Loucy (cell line): ENCODE results near the gene TMEM203.
A peak's percentile ranks its signal among the peaks of the same experiment; 100 is the strongest.

Experiments used
- H2AFZ ChIP-seq: fragments of 200-600 bp; sonication (generic); 2 replicates; pipeline ENCODE4 v1.6.0; 2016; ENCODE audit warnings: antibody characterized with exemption, mild to moderate bottlenecking, low read length, moderate library complexity
- H3F3A ChIP-seq: fragments of 200-600 bp; 2 replicates; pipeline ENCODE4 v1.6.0; 2016; ENCODE audit warnings: antibody characterized with exemption, low read depth, mild to moderate bottlenecking
- H3K27me3 ChIP-seq: fragments of 200-600 bp; sonication (generic); 2 replicates; pipeline ENCODE4 v1.6.1; 2014; ENCODE audit warnings: low read length, mild to moderate bottlenecking; ENCODE audit not compliant: insufficient read depth, poor library complexity, severe bottlenecking
- H3K36me3 ChIP-seq: fragments of 200-600 bp; sonication (generic); 2 replicates; pipeline ENCODE4 v1.6.1; 2016; ENCODE audit warnings: low read length; ENCODE audit not compliant: insufficient read depth
- H3K4me1 ChIP-seq: fragments of 200-600 bp; sonication (generic); 2 replicates; pipeline ENCODE4 v1.5.1; 2014; ENCODE audit warnings: low read length, mild to moderate bottlenecking; ENCODE audit not compliant: insufficient read depth, poor library complexity, severe bottlenecking
- H3K4me2 ChIP-seq: fragments of 200-600 bp; sonication (generic); 2 replicates; pipeline ENCODE4 v1.6.0; 2014; ENCODE audit warnings: antibody characterized with exemption, low read length, low read depth, mild to moderate bottlenecking; ENCODE audit not compliant: poor library complexity, severe bottlenecking
- H3K4me3 ChIP-seq: fragments of 200-600 bp; sonication (generic); 2 replicates; pipeline ENCODE4 v1.5.1; 2014; ENCODE audit warnings: low read length, mild to moderate bottlenecking, mixed read lengths; ENCODE audit not compliant: poor library complexity, severe bottlenecking
- H3K79me2 ChIP-seq: fragments of 200-600 bp; sonication (generic); 2 replicates; pipeline ENCODE4 v1.6.1; 2014; ENCODE audit warnings: low read length; ENCODE audit not compliant: insufficient read depth
- H3K9ac ChIP-seq: fragments of 200-600 bp; sonication (generic); 2 replicates; pipeline ENCODE4 v1.6.0; 2014; ENCODE audit warnings: mild to moderate bottlenecking, low read depth, low read length, moderate library complexity; ENCODE audit not compliant: poor library complexity, severe bottlenecking
- H3K9me2 ChIP-seq: fragments of 200-600 bp; sonication (generic); replicated peaks from 2 replicates; pipeline ENCODE4 v1.6.1; 2016; ENCODE audit warnings: low read depth, low read length, mixed read lengths
- H3K9me3 ChIP-seq: fragments of 200-600 bp; sonication (generic); 2 replicates; pipeline ENCODE4 v1.6.1; 2014; ENCODE audit warnings: mild to moderate bottlenecking, antibody characterized with exemption, low read length, low read depth; ENCODE audit not compliant: insufficient read depth
- H4K20me1 ChIP-seq: fragments of 200-600 bp; sonication (generic); 2 replicates; pipeline ENCODE4 v1.6.0; 2014; ENCODE audit warnings: antibody characterized with exemption, low read length, mild to moderate bottlenecking; ENCODE audit not compliant: insufficient read depth, poor library complexity, severe bottlenecking
- CTCF ChIP-seq: fragments of 200-600 bp; sonication (generic); conservative IDR thresholded peaks from 2 replicates; pipeline ENCODE4 v1.5.1; 2014; ENCODE audit warnings: mild to moderate bottlenecking, antibody characterized with exemption, low read length
- EZH2phosphoT487 ChIP-seq: fragments of 200-600 bp; IDR thresholded peaks from 2 replicates; pipeline ENCODE4 v1.6.1; 2018; ENCODE audit warnings: antibody characterized with exemption, mild to moderate bottlenecking, moderate library complexity, borderline replicate concordance

The TMEM203 gene

DNA sequence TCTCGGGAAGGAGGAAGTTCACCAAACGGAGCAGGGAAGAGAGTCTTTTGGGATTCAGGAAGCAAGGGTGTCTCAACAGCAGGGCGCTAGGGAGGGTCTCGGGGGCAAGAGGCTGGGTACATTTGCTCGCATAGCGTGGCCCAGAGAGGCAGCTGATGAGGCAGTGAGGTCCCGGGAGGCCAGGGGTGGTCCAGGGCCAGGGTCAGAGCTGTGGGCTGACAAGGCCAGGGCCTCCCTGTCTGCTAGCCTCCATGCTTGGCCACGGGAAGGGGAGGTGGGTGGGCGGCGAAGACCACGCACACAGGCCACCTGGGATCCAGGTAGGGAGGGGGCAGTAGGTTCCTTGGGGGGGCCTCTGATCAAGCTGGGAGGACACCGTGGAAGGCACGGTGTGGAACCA, 6.1 kb upstream of the TMEM203 start:
- peaks cover 15% of the 10 kb centered on the region for H3K79me2 ChIP-seq
- H3K9me3 ChIP-seq: no peaks in the 10 kb centered on the region
- TF ChIP-seq EZH2phosphoT487 (no peak), CTCF (no peak)
- no peaks in the 10 kb centered on the region for H3K9me2 ChIP-seq
- H3K9ac ChIP-seq: no peak overlapping the region
- no peaks in the 10 kb centered on the region for H3K27me3 ChIP-seq
- no peak overlapping the region for H2AFZ ChIP-seq
- no peaks in the 10 kb centered on the region for H3K36me3 ChIP-seq
- H3F3A ChIP-seq: no peaks in the 10 kb centered on the region
- H3K4me3 ChIP-seq: no peak overlapping the region
- peaks cover 5% of the 10 kb centered on the region for H4K20me1 ChIP-seq
- H3K4me1 ChIP-seq: peaks cover 11% of the 10 kb centered on the region
- H3K4me2 ChIP-seq: no peak overlapping the region

DNA sequence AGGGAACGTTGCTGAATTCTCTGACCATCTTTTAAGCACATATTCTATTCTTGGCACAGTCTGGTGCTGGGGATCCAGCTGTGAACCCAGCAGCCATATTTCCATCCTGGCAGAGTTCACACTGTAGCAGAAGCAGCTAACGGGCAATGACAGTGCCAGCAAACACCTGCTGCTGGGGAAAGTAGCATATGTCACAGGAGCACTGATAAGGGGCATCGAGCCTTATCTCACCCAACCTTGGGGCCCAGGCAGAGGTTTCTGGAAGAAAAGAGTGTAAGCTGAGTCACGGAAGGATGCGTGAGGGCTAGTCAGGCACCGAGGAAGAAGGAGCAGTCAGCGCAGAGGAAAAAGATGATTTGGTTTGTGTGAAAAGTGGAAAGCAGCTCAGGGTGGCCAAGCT, 1.2 kb upstream of the TMEM203 start:
- Histone ChIP-seq H2AFZ (no peak overlapping the region), H3K79me2 (peaks cover 54% of the 10 kb centered on the region), H3K4me2 (peak overlapping the region; percentile 92), H3F3A (no peaks in the 10 kb centered on the region), H3K4me3 (peak overlapping the region; percentile 99), H3K9me2 (no peaks in the 10 kb centered on the region), H3K9ac (peak overlapping the region; percentile 98), H3K4me1 (peaks cover 30% of the 10 kb centered on the region), H3K9me3 (no peaks in the 10 kb centered on the region), H4K20me1 (peaks cover 23% of the 10 kb centered on the region), H3K36me3 (no peaks in the 10 kb centered on the region), H3K27me3 (no peaks in the 10 kb centered on the region)
- TF ChIP-seq EZH2phosphoT487 (no peak), CTCF (no peak)

GRCh38 chr9:137204731-137205125, 720 bp downstream of the TMEM203 start:
- Histone ChIP-seq H3K79me2 (peaks cover 61% of the 10 kb centered on the region), H3K4me2 (peak overlapping the region; percentile 92), H3K36me3 (no peaks in the 10 kb centered on the region), H3K9me3 (no peaks in the 10 kb centered on the region), H3K9me2 (no peaks in the 10 kb centered on the region), H2AFZ (no peak overlapping the region), H3K4me3 (peak overlapping the region; percentile 99), H3F3A (no peaks in the 10 kb centered on the region), H3K27me3 (no peaks in the 10 kb centered on the region), H3K4me1 (peaks cover 34% of the 10 kb centered on the region), H3K9ac (peak overlapping the region; percentile 98), H4K20me1 (peaks cover 24% of the 10 kb centered on the region)
- no peak for TF ChIP-seq EZH2phosphoT487
- no peak for TF ChIP-seq CTCF
